OCI-LY7 (cell line): Measurements from ENCODE around the gene ZBTB20. TPM values are rescaled to one million over a fixed set of nuclear protein-coding genes. Genes with fewer than 3 reads are reported as not detected.

Experiments used
- BruUV-seq: library from RNA; stranded (reverse); fragments of 400-500 nt; replicated peaks from 2 replicates; lab custom pipeline; 2021; lab: Mats Ljungman, UMichigan
- CTCF ChIA-PET: fragments of 300-600 bp; sonication (Branson Sonifier 250); formaldehyde crosslinking; loops from one replicate; lab custom pipeline; 2022; ENCODE audit warnings: antibody characterized with exemption; ENCODE audit not compliant: unreplicated experiment; lab: Charles Lee
- POLR2A ChIA-PET: fragments of 300-600 bp; sonication (Branson Sonifier 250); formaldehyde crosslinking; loops from one replicate; lab custom pipeline; 2022; ENCODE audit warnings: antibody characterized with exemption; lab: Charles Lee
- DNase-seq: peaks from one replicate; pipeline ENCODE4 v3.0.0-alpha.2; 2015; ENCODE audit warnings: low spot score
- H2AFZ ChIP-seq: fragments of 200-600 bp; sonication (generic), shearing (Covaris generic); 2 replicates; pipeline ENCODE4 v1.6.1; 2014; ENCODE audit warnings: mild to moderate bottlenecking, antibody characterized with exemption, low read length, moderate library complexity
- H3K27ac ChIP-seq: fragments of 200-600 bp; sonication (generic); 2 replicates; pipeline ENCODE4 v1.5.1; 2014; ENCODE audit warnings: mixed run types, low read depth, mild to moderate bottlenecking, moderate library complexity, low read length, inconsistent platforms; ENCODE audit not compliant: poor library complexity, severe bottlenecking
- H3K36me3 ChIP-seq: fragments of 200-600 bp; sonication (generic); 2 replicates; pipeline ENCODE4 v1.6.1; 2014; ENCODE audit warnings: mild to moderate bottlenecking, antibody characterized with exemption, low read length, moderate library complexity, mixed read lengths; ENCODE audit not compliant: insufficient read depth
- H3K4me1 ChIP-seq: fragments of 200-600 bp; sonication (generic); 2 replicates; pipeline ENCODE4 v1.5.1; 2014; ENCODE audit warnings: mild to moderate bottlenecking, low read length; ENCODE audit not compliant: insufficient read depth, poor library complexity, severe bottlenecking
- H3K4me2 ChIP-seq: fragments of 200-600 bp; sonication (generic); 2 replicates; pipeline ENCODE4 v1.6.1; 2014; ENCODE audit warnings: mild to moderate bottlenecking, low read length
- H3K4me3 ChIP-seq: fragments of 200-600 bp; sonication (generic); 2 replicates; pipeline ENCODE4 v1.5.1; 2014; ENCODE audit warnings: mild to moderate bottlenecking, low read depth, low read length; ENCODE audit not compliant: poor library complexity, severe bottlenecking
- H3K79me2 ChIP-seq: fragments of 200-600 bp; sonication (generic); 2 replicates; pipeline ENCODE4 v1.6.1; 2016; ENCODE audit warnings: low read depth, mild to moderate bottlenecking, low read length, moderate library complexity, mixed read lengths; ENCODE audit not compliant: insufficient read depth
- H3K9me2 ChIP-seq: fragments of 200-600 bp; sonication (generic); 2 replicates; pipeline ENCODE4 v1.6.1; 2016; ENCODE audit warnings: mild to moderate bottlenecking, low read length, mixed read lengths; ENCODE audit not compliant: insufficient read depth
- H3K9me3 ChIP-seq: fragments of 200-600 bp; sonication (generic); 2 replicates; pipeline ENCODE4 v1.6.1; 2014; ENCODE audit warnings: mild to moderate bottlenecking, mixed run types, low read length, mixed read lengths
- H4K20me1 ChIP-seq: fragments of 200-600 bp; sonication (generic); 2 replicates; pipeline ENCODE4 v1.6.1; 2014; ENCODE audit warnings: mild to moderate bottlenecking, antibody characterized with exemption, low read length, moderate library complexity, mixed read lengths; ENCODE audit not compliant: insufficient read depth
- CTCF ChIP-seq: fragments of 200-600 bp; sonication (generic); conservative IDR thresholded peaks from 2 replicates; pipeline ENCODE4 v1.5.1; 2014; ENCODE audit warnings: mild to moderate bottlenecking, antibody characterized with exemption, low read length, moderate library complexity, mixed read lengths
- EZH2phosphoT487 ChIP-seq: fragments of 200-600 bp; sonication (generic); IDR thresholded peaks from 2 replicates; pipeline ENCODE4 v1.6.1; 2018; ENCODE audit warnings: low read depth, borderline replicate concordance, mild to moderate bottlenecking, mixed run types, antibody characterized with exemption, low read length, moderate library complexity, mixed read lengths
- intact Hi-C: fragments of 100-400 bp; cut with micrococcal nuclease; formaldehyde crosslinking; loops from one replicate; pipeline ENCODE4 v1.10.0; 2022; ENCODE audit not compliant: unreplicated experiment
- total RNA-seq, 2 experiments: library from RNA; depleted of rRNA in 1 of 2; stranded (reverse); fragments of >200 nt in 1 of 2; shearing (Covaris generic) in 1 of 2; gene quantifications; 2 replicates each; pipeline ENCODE4 v1.2.3, GENCODE V29; 2014 to 2022

Gene ZBTB20
- total RNA-seq, 2 experiments from 2014 or later, result 5.5 to 11.8 TPM

DNA sequence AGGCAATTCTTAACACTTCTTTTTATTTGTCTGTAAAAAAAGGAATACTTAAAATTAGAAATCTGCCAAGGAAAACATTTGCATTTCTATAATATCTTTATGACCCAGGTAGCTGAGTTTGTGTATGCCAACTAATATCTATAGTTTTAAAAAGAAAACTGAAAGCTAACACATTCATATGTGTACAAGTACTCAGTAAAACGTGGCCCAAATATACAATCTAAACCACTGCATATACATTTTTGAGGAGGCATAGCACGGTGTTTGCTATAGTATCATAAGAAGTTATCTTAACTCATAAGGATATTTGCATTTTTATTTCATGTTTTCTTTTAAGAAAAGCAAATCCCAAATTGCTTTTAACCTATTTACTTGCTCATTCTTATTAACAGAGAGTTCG is 172.7 kb downstream of the ZBTB20 start:
- no TSS peak for BruUV-seq
- Histone ChIP-seq H4K20me1 (no peaks in the 10 kb centered on the region), H2AFZ (no peak overlapping the region), H3K9me3 (no peaks in the 10 kb centered on the region), H3K79me2 (no peaks in the 10 kb centered on the region), H3K27ac (no peak overlapping the region), H3K36me3 (no peaks in the 10 kb centered on the region), H3K4me2 (no peak overlapping the region), H3K4me3 (no peak overlapping the region), H3K9me2 (no peaks in the 10 kb centered on the region), H3K4me1 (no peaks in the 10 kb centered on the region)
- DNase-seq, result no peak
- no peak for TF ChIP-seq CTCF
- no peak for TF ChIP-seq EZH2phosphoT487
- POLR2A ChIA-PET, result interaction anchor here (0.5 kb wide), 1 partner anchor 849 kb away, joined by 3 read pairs; no protein-coding TSS in a partner anchor
- CTCF ChIA-PET, result no interaction called here
- intact Hi-C loops, result no loop called here

DNA sequence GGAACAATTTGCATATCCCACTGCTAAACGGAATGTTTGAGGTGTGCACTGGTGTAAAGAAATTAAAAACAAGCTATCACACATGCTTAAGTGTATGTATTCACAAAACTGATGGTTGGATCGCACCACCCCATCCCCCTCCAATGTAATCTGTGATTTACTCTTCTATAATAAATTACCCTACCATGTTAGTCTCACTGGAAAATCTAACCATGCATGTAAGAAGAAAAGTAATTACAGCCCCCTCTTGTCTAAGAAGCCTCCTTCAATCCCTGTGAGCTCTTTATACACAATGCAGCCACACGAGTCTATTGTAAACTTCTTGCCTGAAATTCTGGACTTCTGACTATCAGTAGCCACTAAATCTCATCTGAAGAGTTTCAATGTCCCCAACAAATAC is 173.6 kb downstream of the ZBTB20 start:
- Histone ChIP-seq H3K9me2 (no peaks in the 10 kb centered on the region), H3K9me3 (no peaks in the 10 kb centered on the region), H3K79me2 (no peaks in the 10 kb centered on the region), H3K4me3 (no peak overlapping the region), H2AFZ (no peak overlapping the region), H4K20me1 (no peaks in the 10 kb centered on the region), H3K36me3 (no peaks in the 10 kb centered on the region), H3K4me1 (no peaks in the 10 kb centered on the region), H3K27ac (no peak overlapping the region), H3K4me2 (no peak overlapping the region)
- POLR2A ChIA-PET, result interaction anchor here (1.0 kb wide), 1 partner anchor 14 kb away, joined by 3 read pairs; no protein-coding TSS in a partner anchor
- intact Hi-C loops, result no loop called here
- CTCF ChIA-PET, result no interaction called here
- TF ChIP-seq EZH2phosphoT487 (no peak), CTCF (no peak)
- DNase-seq, result no peak
- no TSS peak for BruUV-seq

DNA sequence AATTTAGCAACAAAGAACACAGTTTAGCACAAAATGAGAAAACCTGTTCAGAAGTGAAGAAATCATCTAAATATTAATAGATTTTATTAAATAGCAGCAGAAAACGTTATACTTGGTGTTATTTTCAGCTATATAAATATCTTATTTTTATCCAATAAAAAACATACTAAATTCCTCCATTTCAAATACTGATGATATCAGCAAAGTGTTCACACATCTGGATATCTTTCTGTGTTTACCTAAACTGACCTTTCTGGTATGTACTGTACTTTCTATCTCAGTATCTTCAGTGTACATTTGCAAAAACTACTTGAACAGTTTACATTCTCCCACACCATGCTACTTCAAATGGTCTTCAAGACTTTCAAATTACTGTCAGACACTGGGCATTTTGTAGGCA is 179.9 kb downstream of the ZBTB20 start:
- Histone ChIP-seq H3K4me2 (no peak overlapping the region), H3K4me1 (no peaks in the 10 kb centered on the region), H3K79me2 (no peaks in the 10 kb centered on the region), H3K4me3 (no peak overlapping the region), H2AFZ (no peak overlapping the region), H3K27ac (no peak overlapping the region), H3K9me3 (no peaks in the 10 kb centered on the region), H3K9me2 (no peaks in the 10 kb centered on the region), H4K20me1 (no peaks in the 10 kb centered on the region), H3K36me3 (no peaks in the 10 kb centered on the region)
- POLR2A ChIA-PET, result no interaction called here
- TF ChIP-seq CTCF, result no peak
- no peak for TF ChIP-seq EZH2phosphoT487
- intact Hi-C loops, result no loop called here
- CTCF ChIA-PET, result no interaction called here
- no peak for DNase-seq
- BruUV-seq, result no TSS peak
